ENCODE results near the gene TCL1A.

DNA sequence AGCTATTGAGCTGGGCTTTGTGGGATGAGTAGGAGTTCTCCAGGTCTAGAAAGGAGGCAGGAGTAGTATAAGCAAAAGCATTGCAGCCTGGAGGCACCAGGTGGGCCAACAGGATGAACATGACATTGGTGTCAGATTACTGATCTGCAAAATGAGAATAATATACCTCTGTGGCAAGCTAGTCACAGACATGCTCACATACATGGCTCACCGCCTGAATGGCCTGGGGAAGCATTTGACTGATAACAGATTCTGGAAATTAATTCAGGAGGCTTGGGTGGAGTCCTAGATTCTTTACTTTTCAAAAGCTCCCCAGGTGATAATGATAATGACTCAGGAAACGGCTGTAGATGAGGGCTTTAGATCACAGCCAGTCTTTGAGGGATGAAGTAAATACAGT lies 27.0 kb downstream of the TCL1A start:
- TF ChIP-seq, protein P1, sequence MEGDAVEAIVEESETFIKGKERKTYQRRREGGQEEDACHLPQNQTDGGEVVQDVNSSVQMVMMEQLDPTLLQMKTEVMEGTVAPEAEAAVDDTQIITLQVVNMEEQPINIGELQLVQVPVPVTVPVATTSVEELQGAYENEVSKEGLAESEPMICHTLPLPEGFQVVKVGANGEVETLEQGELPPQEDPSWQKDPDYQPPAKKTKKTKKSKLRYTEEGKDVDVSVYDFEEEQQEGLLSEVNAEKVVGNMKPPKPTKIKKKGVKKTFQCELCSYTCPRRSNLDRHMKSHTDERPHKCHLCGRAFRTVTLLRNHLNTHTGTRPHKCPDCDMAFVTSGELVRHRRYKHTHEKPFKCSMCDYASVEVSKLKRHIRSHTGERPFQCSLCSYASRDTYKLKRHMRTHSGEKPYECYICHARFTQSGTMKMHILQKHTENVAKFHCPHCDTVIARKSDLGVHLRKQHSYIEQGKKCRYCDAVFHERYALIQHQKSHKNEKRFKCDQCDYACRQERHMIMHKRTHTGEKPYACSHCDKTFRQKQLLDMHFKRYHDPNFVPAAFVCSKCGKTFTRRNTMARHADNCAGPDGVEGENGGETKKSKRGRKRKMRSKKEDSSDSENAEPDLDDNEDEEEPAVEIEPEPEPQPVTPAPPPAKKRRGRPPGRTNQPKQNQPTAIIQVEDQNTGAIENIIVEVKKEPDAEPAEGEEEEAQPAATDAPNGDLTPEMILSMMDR (IDR thresholded peaks at IDR 0.05): no peak
- TF ChIP-seq POLR2A (IDR thresholded peaks at IDR 0.05): no peak

Data from adrenal gland (tissue), 5 donors.